Activated T-cell treated with anti-CD3 and anti-CD28 coated beads, Interleukin-2, amount 50 U/mL, for 24 hours (primary cell): ENCODE results near the gene KLRF1.

Experiments
- DNase-seq: peaks from one replicate; pipeline ENCODE4 v3.0.0-alpha.2; 2020
- H3K27ac Mint-ChIP-seq: 2 replicates; pipeline ENCODE4 v1.8.0; 2020; ENCODE audit warnings: mild to moderate bottlenecking, mixed read lengths
- H3K27me3 Mint-ChIP-seq: 2 replicates; pipeline ENCODE4 v1.8.0; 2020; ENCODE audit warnings: mixed read lengths
- H3K36me3 Mint-ChIP-seq: 2 replicates; pipeline ENCODE4 v1.8.0; 2020; ENCODE audit warnings: low read depth, mixed read lengths
- H3K4me1 Mint-ChIP-seq: 2 replicates; pipeline ENCODE4 v1.8.0; 2020; ENCODE audit warnings: low read depth, mixed read lengths
- H3K4me3 Mint-ChIP-seq: 2 replicates; pipeline ENCODE4 v1.8.0; 2020; ENCODE audit warnings: mild to moderate bottlenecking, moderate library complexity, mixed read lengths
- H3K9me3 Mint-ChIP-seq: 2 replicates; pipeline ENCODE4 v1.8.0; 2020; ENCODE audit warnings: mixed read lengths

The KLRF1 gene

DNA sequence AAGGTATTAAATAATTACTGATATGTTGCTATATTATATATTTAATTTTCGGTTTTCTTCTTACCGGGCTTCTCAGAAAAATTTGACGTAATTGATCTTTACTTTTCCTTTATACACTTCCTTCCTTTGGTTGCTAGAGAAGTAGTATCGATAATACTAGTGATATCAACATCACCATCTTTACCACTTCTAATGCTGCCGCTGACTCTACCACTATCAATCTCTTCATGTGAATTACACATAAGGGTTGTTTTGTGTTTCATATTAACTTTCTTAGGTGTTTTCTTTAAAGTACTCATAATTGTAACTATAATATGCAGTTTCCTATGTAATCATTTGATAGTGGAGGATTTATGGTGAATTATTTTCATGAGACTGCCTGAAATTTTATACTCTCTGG is 30.9 kb upstream of the KLRF1 start:
- no peak for DNase-seq
- Mint-ChIP-seq H3K4me1 (peaks cover 63% of the 10 kb centered on the region), H3K27ac (peak overlapping the region; percentile 96)

DNA sequence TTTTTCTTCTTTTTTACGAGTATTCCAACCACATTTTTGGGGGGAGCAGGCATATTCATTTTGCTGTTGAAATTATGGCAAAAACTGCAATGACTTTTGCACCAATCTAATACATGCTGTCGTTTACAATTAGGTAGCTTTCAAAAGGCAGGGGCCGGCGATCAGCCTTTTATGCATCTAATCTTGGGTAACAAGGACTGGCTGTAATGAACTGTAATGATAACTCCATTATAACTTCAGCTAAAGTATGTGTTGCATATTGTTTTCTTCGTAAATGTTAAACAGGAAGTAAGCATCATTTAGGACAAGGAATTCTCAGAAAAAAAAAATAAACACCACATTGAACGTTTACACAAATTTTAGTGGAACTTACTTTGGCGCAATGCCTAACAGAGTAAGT is 30.3 kb upstream of the KLRF1 start:
- DNase-seq, result no peak
- peak overlapping the region; percentile 68 for H3K4me3 Mint-ChIP-seq
- H3K9me3 Mint-ChIP-seq, result no peaks in the 10 kb centered on the region
- no peaks in the 10 kb centered on the region for H3K27me3 Mint-ChIP-seq
- no peaks in the 10 kb centered on the region for H3K36me3 Mint-ChIP-seq
- H3K4me1 Mint-ChIP-seq, result peaks cover 56% of the 10 kb centered on the region
- H3K27ac Mint-ChIP-seq, result peak overlapping the region; percentile 96

More for the DNA sequence above, 30.9 kb upstream of the KLRF1 start:
- H3K9me3 Mint-ChIP-seq, result no peaks in the 10 kb centered on the region
- H3K36me3 Mint-ChIP-seq, result no peaks in the 10 kb centered on the region
- H3K27me3 Mint-ChIP-seq, result no peaks in the 10 kb centered on the region
- H3K4me3 Mint-ChIP-seq, result peak overlapping the region; percentile 68

DNA sequence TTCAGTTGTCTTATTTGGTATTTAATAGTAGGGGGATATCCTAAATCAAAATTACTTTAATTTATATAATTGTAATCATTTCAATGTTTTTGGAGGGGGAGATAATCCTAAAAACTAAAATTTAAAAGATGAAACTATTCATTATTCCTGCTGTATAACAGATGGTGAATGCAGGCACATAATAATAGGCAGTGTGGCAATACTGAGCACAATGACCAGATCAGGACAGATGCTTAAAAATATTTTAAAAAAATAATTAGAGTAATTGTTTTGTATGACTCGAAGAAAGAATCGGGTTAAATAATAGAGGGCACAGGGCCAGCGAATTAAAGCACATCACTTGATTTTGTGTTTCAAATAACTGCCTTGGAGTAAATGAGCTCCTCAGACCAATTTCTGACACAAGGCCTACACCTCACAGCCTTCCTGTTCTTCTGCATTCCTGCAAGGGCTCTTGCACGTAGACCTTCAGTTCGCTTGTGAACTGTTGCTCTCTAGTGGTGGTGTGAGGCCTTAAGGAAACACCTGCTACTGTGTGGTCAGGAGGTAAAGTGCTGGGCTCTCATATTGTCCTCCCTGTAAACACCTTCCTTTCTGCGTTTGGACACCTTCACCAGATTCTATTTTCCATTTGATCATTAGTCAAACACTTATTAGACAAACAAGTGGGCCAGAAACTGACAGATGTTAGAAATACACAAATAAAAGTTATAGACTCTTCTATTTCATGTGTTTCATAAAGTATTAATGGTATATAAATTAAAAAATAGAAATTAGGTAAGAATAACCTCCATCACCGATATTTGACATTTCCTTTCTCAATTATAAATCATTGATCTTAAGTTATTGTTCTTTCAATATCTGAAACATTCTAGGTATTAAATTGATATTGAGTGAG is 29.3 kb upstream of the KLRF1 start:
- Mint-ChIP-seq H3K27ac (peak overlapping the region; percentile 84), H3K4me1 (peaks cover 47% of the 10 kb centered on the region), H3K9me3 (no peaks in the 10 kb centered on the region), H3K36me3 (no peaks in the 10 kb centered on the region), H3K4me3 (peak overlapping the region; percentile 68), H3K27me3 (no peaks in the 10 kb centered on the region)
- DNase-seq, result peak; percentile 56

DNA sequence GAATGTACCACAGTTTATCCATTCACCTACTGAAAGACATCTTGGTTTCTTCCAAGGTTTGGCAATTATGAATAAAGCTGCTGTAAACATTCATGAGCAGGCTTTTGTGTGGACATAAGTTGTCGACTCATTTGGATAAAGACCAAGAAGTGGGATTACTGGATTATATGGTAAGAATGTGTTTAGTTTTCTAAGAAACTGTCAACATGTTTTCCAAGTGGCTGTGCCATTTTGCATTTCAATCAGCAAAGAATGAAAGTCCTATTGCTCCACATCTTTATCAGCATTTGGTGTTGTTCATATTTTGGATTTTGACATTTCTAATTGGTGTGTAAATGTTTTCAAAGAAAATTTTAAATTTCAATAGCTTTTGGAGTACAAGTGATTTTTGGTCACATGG is 27.3 kb upstream of the KLRF1 start:
- Mint-ChIP-seq H3K9me3 (no peaks in the 10 kb centered on the region), H3K4me3 (no peak overlapping the region), H3K27ac (no peak overlapping the region), H3K36me3 (no peaks in the 10 kb centered on the region), H3K27me3 (no peaks in the 10 kb centered on the region), H3K4me1 (peaks cover 30% of the 10 kb centered on the region)
- no peak for DNase-seq

DNA sequence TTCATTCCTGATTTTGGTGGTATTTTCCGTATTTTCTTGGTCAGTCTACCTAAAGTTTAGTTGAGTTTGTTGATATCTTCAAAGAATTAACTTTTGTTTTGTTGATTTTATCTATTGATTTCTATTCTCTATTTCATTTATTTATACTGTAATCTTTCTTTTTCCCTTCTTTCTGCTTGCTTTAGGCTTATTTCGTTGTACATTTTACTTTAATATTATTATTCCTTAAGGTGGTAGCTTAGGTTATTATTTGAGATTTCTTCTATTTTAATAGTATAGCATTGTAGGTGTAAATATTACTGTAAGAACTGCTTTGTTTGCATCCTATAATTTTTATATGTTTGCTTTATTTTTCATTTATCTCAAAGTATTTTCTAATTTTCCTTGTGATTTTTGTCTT is 21.4 kb upstream of the KLRF1 start:
- Mint-ChIP-seq H3K4me1 (peaks cover 4% of the 10 kb centered on the region), H3K27ac (no peak overlapping the region), H3K9me3 (no peaks in the 10 kb centered on the region), H3K27me3 (peaks cover 3% of the 10 kb centered on the region), H3K4me3 (no peak overlapping the region), H3K36me3 (no peaks in the 10 kb centered on the region)
- DNase-seq, result no peak

DNA sequence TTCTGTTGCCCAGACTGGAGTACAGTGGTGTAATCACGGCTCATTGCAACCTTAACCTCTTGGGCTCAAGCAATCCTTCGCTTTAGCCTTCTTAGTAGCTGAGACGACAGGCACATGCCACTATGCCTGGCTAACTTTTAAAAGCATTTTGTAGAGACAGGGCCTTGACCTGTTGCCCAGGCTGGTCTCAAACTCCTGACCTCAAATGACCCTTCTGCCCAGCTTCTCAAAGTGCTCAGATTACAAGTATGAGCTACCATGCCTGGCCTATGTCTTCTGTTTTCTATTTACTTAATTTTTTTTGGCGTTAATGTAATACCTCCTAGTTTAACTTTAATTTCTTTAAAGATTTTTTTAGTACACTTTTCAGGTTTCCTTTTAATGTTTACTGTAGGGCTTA is 20.6 kb upstream of the KLRF1 start:
- Mint-ChIP-seq H3K36me3 (no peaks in the 10 kb centered on the region), H3K9me3 (no peaks in the 10 kb centered on the region), H3K27ac (no peak overlapping the region), H3K4me3 (no peak overlapping the region), H3K4me1 (peaks cover 4% of the 10 kb centered on the region), H3K27me3 (peaks cover 3% of the 10 kb centered on the region)
- no peak for DNase-seq

DNA sequence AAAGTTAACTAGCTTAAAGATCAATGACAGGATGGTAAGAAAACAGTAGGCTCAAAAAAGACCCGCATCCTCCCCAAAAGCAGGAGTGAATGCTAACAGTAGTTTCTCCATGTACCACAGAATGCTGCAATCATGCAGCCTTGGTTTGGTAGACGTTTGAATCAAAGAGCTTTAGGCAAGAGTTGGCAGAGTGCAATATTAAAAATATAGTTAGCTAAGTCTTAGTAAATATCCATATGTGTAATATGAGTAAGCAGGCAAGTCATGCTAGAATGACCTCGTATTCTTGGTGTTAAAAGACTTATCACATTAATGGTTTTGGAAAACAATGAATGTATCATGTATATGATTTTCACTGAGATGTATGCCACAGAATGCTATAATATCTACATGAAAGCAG is 18.8 kb upstream of the KLRF1 start:
- Mint-ChIP-seq H3K27ac (no peak overlapping the region), H3K9me3 (no peaks in the 10 kb centered on the region), H3K36me3 (no peaks in the 10 kb centered on the region), H3K4me1 (peaks cover 7% of the 10 kb centered on the region), H3K27me3 (peaks cover 3% of the 10 kb centered on the region), H3K4me3 (no peak overlapping the region)
- DNase-seq, result no peak

DNA sequence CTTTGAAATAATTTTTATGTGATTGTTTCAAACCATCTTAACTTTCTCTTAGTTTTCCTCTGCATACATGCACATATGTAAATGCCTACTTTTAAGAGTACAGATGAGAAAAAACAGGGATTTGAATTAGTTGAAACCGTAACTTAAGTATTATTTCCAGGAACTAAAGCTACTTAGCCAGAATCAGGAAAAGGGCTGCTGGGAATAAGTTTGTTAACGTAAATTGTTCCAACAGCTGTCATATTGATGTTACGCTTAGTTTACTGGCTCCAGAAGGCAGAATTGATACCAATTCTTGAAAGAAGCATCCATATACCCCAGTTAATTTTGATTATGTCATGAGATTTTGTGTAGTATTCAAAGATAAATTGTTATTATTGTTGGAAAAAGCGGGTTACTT is 17.9 kb upstream of the KLRF1 start:
- H3K27me3 Mint-ChIP-seq, result peaks cover 3% of the 10 kb centered on the region
- H3K9me3 Mint-ChIP-seq, result no peaks in the 10 kb centered on the region
- no peak for DNase-seq
- no peak overlapping the region for H3K27ac Mint-ChIP-seq
- H3K4me3 Mint-ChIP-seq, result no peak overlapping the region
- peaks cover 14% of the 10 kb centered on the region for H3K4me1 Mint-ChIP-seq
- no peaks in the 10 kb centered on the region for H3K36me3 Mint-ChIP-seq

DNA sequence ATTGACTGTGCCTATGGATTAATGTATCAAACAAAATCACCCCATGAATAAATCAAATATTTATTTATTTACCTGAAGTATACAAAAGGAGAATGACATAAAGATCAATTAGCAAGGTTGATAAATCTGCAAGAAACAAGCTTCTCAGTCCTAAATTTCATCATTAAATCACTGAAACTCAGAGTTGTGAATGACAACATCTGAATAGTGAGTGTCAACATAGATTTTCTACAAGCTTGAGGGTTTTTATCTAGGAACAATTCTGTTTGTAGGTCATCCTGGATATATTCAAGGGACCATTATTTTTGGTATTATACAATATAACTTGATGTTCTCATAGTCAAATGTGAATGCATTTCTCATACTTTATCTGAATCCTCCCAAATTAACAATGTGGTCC is 17.4 kb upstream of the KLRF1 start:
- H3K4me3 Mint-ChIP-seq, result no peak overlapping the region
- no peak for DNase-seq
- H3K27me3 Mint-ChIP-seq, result peaks cover 3% of the 10 kb centered on the region
- no peaks in the 10 kb centered on the region for H3K9me3 Mint-ChIP-seq
- peaks cover 15% of the 10 kb centered on the region for H3K4me1 Mint-ChIP-seq
- no peak overlapping the region for H3K27ac Mint-ChIP-seq
- no peaks in the 10 kb centered on the region for H3K36me3 Mint-ChIP-seq

DNA sequence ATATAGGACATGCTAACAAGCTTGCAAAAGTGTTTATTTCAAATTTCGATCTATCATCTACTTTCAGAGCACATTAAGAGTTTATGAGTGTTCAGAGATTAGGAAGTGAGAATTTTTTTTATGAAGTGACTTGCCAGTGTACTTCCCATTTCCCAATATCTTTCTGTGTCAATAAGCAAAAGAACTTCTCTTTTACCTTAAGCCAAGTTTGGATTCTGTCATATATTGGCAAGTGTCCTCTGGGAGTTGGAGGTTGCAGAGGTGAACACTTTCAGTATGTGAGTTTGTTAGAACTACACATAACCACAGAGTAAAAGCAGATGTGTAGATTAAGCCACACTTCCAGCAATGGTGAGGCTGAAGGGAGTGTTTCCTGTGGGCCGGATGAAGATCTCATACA is 16.6 kb upstream of the KLRF1 start:
- no peak overlapping the region for H3K4me3 Mint-ChIP-seq
- DNase-seq, result no peak
- no peaks in the 10 kb centered on the region for H3K9me3 Mint-ChIP-seq
- no peaks in the 10 kb centered on the region for H3K36me3 Mint-ChIP-seq
- no peak overlapping the region for H3K27ac Mint-ChIP-seq
- peaks cover 3% of the 10 kb centered on the region for H3K27me3 Mint-ChIP-seq
- H3K4me1 Mint-ChIP-seq, result peaks cover 15% of the 10 kb centered on the region

DNA sequence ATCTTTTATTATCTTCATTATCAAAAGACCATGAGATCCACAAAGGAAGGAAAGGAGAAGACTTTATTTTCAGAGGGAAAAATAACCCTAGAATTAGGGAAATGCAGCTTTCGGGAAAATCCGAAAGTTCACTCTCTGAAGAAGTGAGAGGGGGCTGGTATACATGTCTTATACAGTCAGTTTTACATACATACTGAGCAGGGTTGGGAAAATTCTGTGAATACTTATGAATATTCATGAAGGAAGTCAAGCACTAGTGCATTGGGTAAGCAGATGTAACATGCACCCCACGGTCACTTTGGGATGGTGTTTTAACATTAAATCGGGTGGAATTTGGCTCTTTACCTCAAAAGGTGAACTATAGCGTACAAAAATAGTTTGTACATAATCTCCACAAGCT is 15.7 kb upstream of the KLRF1 start:
- Mint-ChIP-seq H3K27me3 (peaks cover 3% of the 10 kb centered on the region), H3K4me3 (no peak overlapping the region), H3K9me3 (no peaks in the 10 kb centered on the region), H3K4me1 (peaks cover 15% of the 10 kb centered on the region), H3K27ac (no peak overlapping the region), H3K36me3 (no peaks in the 10 kb centered on the region)
- no peak for DNase-seq

DNA sequence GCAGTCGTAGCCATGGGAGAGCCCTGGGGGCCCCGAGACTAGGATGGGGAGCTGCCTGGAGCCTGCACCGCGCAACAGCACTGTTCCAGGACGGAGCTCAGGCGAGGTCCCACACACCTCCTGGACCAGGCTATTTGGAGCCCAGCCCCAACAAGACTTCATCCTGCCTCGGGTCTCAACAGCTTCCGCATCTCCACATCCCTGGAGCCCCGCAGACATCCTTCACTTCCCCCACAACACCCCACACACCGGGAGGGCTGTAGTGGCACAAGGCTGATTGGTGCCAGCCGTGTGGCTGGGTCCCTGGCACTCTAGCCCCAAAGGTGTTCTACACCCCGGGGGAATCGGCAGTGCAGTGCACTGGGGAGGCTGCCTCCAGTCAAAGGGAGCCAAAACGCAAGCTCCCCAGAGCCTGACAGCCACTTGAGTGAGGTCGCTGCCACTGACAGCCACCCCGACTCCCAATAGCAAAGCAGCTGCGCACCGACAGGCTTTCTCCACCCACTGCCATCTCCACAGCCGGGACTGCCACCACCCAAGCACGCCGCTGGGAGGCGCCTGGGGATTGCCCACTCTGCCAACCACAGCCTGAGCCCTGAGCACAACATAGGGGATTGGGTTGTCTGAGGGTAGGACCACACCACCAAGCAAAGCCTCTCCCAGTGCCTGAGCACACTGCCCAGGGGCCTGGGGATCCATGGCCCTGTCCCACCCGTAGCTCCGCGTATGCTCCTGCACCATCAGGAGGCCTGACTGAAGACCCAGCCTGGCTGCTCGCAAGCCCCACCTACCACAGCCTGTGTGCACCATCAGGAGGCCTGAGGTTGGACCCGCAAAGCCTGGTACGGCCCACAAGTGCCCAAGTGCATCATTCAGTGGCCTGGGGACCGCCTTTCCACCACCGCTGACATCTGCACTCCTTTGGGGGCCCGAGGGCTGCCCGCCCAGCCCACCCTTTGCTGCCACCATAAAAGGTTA is 13.2 kb upstream of the KLRF1 start:
- DNase-seq, result peak; percentile 95
- Mint-ChIP-seq H3K4me1 (peaks cover 15% of the 10 kb centered on the region), H3K9me3 (no peaks in the 10 kb centered on the region), H3K36me3 (no peaks in the 10 kb centered on the region), H3K27ac (peak overlapping the region; percentile 42), H3K4me3 (peak overlapping the region; percentile 79), H3K27me3 (peaks cover 3% of the 10 kb centered on the region)

DNA sequence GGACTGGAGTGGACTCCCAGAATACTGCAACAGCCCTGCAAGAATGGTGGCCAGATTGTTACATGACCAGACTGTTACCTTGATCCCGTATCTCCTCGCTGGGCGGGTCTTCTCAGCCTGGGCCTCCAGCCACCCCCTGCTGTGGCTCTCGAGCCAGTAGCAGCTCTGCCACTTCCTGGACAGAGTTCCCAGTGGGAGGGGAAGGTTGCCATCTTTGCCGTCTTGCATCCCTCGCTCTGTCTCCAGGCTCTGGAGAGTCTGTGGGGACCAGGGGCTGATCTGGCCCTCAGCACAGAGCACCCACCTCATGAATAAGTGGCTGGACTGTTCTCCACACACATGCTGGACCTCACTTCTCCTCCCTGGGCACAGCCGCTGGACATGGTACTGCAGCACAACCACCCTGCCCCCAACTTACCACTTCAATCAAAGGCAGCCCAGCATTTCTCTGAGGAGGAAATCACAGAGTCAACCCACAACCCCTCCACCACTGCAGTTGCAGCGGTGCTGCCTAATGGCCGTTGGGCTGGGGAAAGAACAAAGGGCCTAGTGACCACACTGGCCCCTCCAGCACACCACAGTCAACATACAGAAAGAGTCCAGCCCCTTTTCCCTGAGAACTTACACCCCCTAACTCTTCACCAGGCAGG is 6.9 kb upstream of the KLRF1 start:
- no peak overlapping the region for H3K4me3 Mint-ChIP-seq
- no peak overlapping the region for H3K27ac Mint-ChIP-seq
- H3K36me3 Mint-ChIP-seq, result no peaks in the 10 kb centered on the region
- H3K9me3 Mint-ChIP-seq, result no peaks in the 10 kb centered on the region
- peaks cover 18% of the 10 kb centered on the region for H3K27me3 Mint-ChIP-seq
- H3K4me1 Mint-ChIP-seq, result no peaks in the 10 kb centered on the region
- no peak for DNase-seq

DNA sequence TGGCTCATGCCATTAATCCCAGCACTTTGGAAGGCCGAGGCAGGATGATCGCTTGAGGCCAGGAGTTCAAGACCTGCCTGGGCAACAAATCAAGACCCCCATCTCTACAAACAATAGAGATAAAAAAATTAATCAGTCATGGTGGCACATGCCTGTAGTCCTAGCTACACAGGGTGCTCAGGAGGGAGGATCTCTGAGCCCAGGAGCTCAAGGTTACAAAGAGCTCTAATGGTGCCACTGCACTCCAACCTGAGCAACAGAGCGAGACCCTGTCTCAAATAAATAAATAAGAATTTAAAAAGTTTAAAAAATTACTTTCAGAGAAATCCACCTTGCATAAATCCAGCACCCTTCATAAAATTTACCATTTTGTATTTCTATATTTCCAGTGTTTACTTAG is 2.2 kb downstream of the KLRF1 start:
- Mint-ChIP-seq H3K4me1 (no peaks in the 10 kb centered on the region), H3K27me3 (peaks cover 2% of the 10 kb centered on the region), H3K27ac (no peak overlapping the region), H3K4me3 (no peak overlapping the region), H3K36me3 (no peaks in the 10 kb centered on the region), H3K9me3 (no peaks in the 10 kb centered on the region)
- DNase-seq, result no peak
